HL-60 (cell line): Measurements from ENCODE around the gene MUTYH.

Source experiments
- DNase-seq, 2 experiments: peaks; one replicate each; pipeline ENCODE4 v3.0.0-alpha.2; 2010 to 2020; ENCODE audit warnings: low read depth in 1 of 2, low spot score in 1 of 2
- H3K27ac ChIP-seq: fragments of 250-450 bp; sonication (Bioruptor Pico); replicated peaks from 2 replicates; pipeline ENCODE4 v1.5.1; 2020; ENCODE audit warnings: mild to moderate bottlenecking, moderate library complexity
- H3K27me3 ChIP-seq: fragments of 250-450 bp; sonication (Bioruptor Pico); 2 replicates; pipeline ENCODE4 v1.5.1; 2021; ENCODE audit warnings: mild to moderate bottlenecking, moderate library complexity; ENCODE audit not compliant: insufficient read depth, poor library complexity, severe bottlenecking
- H3K4me3 ChIP-seq: replicated peaks from 2 replicates; pipeline ENCODE4 v1.5.1; 2011; ENCODE audit warnings: mild to moderate bottlenecking, control low read depth, low read length; ENCODE audit not compliant: insufficient read depth
- CTCF ChIP-seq: IDR thresholded peaks from one replicate; pipeline ENCODE4 v1.5.1; 2011; ENCODE audit warnings: low read length, control low read depth, inconsistent platforms; ENCODE audit not compliant: insufficient read depth
- GABPA ChIP-seq: IDR thresholded peaks from 2 replicates; pipeline ENCODE4 v1.6.1; 2012; ENCODE audit warnings: low read depth
- POLR2AphosphoS5 ChIP-seq: IDR thresholded peaks from 2 replicates; pipeline ENCODE4 v1.6.1; 2012; ENCODE audit warnings: low read depth
- REST ChIP-seq: IDR thresholded peaks from 2 replicates; pipeline ENCODE4 v1.6.1; 2012; ENCODE audit warnings: low read depth; ENCODE audit not compliant: insufficient replicate concordance
- SPI1 ChIP-seq: IDR thresholded peaks from 2 replicates; pipeline ENCODE4 v1.6.1; 2012; ENCODE audit warnings: low read depth, mild to moderate bottlenecking, borderline replicate concordance

MUTYH gene

GRCh38 chr1:45348966-45349677 lies 8.9 kb upstream of the MUTYH start:
- TF ChIP-seq POLR2AphosphoS5: no peak
- TF ChIP-seq SPI1: no peak
- Histone ChIP-seq H3K27ac (no peak overlapping the region), H3K27me3 (no peaks in the 10 kb centered on the region), H3K4me3 (no peak overlapping the region)
- no peak for DNase-seq

- TF ChIP-seq CTCF (no peak), SPI1 (no peak), GABPA (no peak), REST (no peak), POLR2AphosphoS5 (no peak)
- DNase-seq: no peak
- Histone ChIP-seq H3K4me3 (no peak overlapping the region), H3K27ac (no peak overlapping the region), H3K27me3 (no peaks in the 10 kb centered on the region)
Measured at GRCh38 chr1:45348609-45348965, 8.3 kb upstream of the MUTYH start.

- TF ChIP-seq CTCF: no peak
- TF ChIP-seq REST: no peak
- TF ChIP-seq GABPA: no peak
- no peak for TF ChIP-seq SPI1
- no peak overlapping the region for H3K27ac ChIP-seq
- no peak for DNase-seq
Measured at GRCh38 chr1:45348020-45348419, 7.8 kb upstream of the MUTYH start.

GRCh38 chr1:45346473-45346872 lies 6.2 kb upstream of the MUTYH start:
- Histone ChIP-seq H3K27ac (no peak overlapping the region), H3K27me3 (no peaks in the 10 kb centered on the region), H3K4me3 (no peak overlapping the region)
- no peak for DNase-seq
- TF ChIP-seq POLR2AphosphoS5: 0 out of 2 replicates have a peak, but pooled peaks have one; percentile 10
- TF ChIP-seq REST: no peak

More at GRCh38 chr1:45348020-45348419, 7.8 kb upstream of the MUTYH start:
- no peak overlapping the region for H3K4me3 ChIP-seq
- no peaks in the 10 kb centered on the region for H3K27me3 ChIP-seq
